Bronchial epithelial cell (primary cell): Measurements from ENCODE around the gene FGFR2. TPM values are rescaled to one million over a fixed set of nuclear protein-coding genes. Genes with fewer than 3 reads are reported as not detected.

Experiments
- DNase-seq: peaks from one replicate; pipeline ENCODE4 v3.0.0-alpha.2; 2010; ENCODE audit warnings: low read depth
- FAIRE-seq: peaks from 2 replicates; lab custom pipeline; 2011; peaks lifted over from hg19 to GRCh38; lab: Jason Lieb, UNC
- H3K27me3 ChIP-seq: 2 replicates; pipeline ENCODE4 v1.5.1; 2011; ENCODE audit warnings: low read length; ENCODE audit not compliant: control insufficient read depth, insufficient read depth
- H3K36me3 ChIP-seq: 2 replicates; pipeline ENCODE4 v1.5.1; 2011; ENCODE audit warnings: low read length; ENCODE audit not compliant: control insufficient read depth, insufficient read depth
- H3K4me3 ChIP-seq: 2 replicates; pipeline ENCODE4 v1.5.1; 2011; ENCODE audit warnings: mild to moderate bottlenecking, low read depth, low read length, control low read depth
- total RNA-seq: library from RNA; depleted of rRNA; stranded (reverse); fragments of >200 nt; gene quantifications from 2 replicates; pipeline ENCODE4 v1.2.1, GENCODE V29; 2014
- TF ChIP-seq, protein P1 (sequence below): IDR thresholded peaks from 2 replicates; pipeline ENCODE4 v1.5.1; 2011; ENCODE audit warnings: mild to moderate bottlenecking, moderate library complexity, low read length, control low read depth, inconsistent platforms; ENCODE audit not compliant: insufficient read depth, severe bottlenecking

The FGFR2 gene
- total RNA-seq, 1 donor from 2014 or later = 16.8 TPM

DNA sequence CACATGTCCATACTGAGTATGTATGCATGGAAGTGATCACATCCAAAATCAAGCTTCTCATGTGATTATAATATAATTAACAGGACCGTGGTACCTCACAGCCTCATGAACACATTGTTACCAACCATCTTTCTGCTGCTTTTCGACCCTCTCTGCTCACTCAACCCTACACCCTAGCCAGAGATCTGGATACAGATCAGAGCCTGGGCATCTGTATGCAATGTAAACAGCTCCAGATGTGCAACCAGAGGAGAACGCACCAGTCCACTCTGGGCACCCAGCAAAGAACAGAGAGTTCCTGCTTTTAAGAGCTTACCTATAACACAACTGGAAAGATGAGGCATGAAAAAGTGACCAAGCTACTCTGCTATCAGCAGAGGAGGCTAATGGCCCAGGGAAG, 145.1 kb downstream of the FGFR2 start:
- Histone ChIP-seq H3K36me3 (no peaks in the 10 kb centered on the region), H3K27me3 (no peaks in the 10 kb centered on the region), H3K4me3 (no peak overlapping the region)
- TF ChIP-seq, protein P1, sequence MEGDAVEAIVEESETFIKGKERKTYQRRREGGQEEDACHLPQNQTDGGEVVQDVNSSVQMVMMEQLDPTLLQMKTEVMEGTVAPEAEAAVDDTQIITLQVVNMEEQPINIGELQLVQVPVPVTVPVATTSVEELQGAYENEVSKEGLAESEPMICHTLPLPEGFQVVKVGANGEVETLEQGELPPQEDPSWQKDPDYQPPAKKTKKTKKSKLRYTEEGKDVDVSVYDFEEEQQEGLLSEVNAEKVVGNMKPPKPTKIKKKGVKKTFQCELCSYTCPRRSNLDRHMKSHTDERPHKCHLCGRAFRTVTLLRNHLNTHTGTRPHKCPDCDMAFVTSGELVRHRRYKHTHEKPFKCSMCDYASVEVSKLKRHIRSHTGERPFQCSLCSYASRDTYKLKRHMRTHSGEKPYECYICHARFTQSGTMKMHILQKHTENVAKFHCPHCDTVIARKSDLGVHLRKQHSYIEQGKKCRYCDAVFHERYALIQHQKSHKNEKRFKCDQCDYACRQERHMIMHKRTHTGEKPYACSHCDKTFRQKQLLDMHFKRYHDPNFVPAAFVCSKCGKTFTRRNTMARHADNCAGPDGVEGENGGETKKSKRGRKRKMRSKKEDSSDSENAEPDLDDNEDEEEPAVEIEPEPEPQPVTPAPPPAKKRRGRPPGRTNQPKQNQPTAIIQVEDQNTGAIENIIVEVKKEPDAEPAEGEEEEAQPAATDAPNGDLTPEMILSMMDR = no peak
- DNase-seq (no peak), FAIRE-seq (no peak)

DNA sequence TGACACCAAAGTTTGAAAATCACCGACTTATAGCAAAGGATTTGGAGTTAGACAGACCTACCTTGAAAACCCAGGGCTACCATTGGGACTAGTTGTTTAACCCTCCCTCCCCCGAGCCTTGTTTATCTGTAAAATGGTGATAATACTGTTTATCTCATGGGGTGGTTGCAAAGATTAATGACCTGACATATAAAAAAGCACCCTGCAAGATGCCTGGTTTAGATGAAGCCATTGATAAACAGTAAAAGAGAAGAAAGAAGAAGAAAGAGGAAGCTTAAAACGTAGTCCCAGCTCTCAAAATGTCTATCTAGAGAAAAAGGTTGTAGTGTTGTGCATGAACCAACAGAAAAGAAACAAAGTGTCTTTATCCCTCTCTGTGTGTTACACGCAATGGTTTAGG, 145.7 kb downstream of the FGFR2 start:
- no peaks in the 10 kb centered on the region for H3K27me3 ChIP-seq
- FAIRE-seq (no peak), DNase-seq (no peak)
- TF ChIP-seq, protein P1 = no peak
- H3K4me3 ChIP-seq = no peak overlapping the region
- no peaks in the 10 kb centered on the region for H3K36me3 ChIP-seq

DNA sequence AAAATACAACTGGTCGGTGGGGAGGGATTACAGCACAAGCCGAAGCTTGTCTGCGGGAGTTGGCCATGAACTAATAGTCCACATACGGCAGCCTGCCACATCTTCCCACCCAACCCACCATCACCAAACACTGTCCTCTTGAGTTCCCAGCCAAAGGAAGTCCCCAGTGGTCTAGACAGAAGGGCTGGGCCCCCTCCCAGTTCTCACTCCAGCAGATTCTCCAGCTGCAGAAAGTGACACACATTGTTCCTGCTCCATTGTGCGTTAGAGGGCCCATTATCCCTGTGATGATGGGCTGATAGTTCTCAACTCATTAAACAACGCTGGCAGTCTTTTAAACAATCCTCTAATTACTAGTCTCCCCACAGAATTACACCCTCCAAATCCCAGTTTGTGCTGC, 148.0 kb downstream of the FGFR2 start:
- DNase-seq (no peak), FAIRE-seq (no peak)
- Histone ChIP-seq H3K36me3 (no peaks in the 10 kb centered on the region), H3K27me3 (no peaks in the 10 kb centered on the region), H3K4me3 (no peak overlapping the region)
- TF ChIP-seq, protein P1 = no peak

DNA sequence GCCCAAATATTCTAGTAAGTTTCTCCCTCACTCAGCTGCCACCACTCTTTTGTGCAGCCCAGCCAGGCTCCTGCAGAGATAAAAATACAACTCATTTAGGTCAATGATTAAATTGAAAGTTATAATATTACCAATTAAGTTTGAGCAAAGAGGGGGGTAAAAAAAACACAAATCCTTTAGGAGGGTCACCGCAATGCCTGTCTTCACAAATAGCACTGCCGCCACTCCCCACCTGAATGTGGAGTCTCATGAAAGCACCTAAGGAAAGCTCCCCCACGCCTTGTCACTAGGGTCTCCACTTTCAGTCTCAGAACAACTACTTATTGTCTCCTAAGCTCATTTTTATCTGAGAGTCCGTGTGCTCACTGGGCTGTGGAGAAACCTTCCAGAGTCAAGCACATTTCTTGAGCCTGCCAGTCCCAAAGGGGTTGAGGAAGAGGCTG, 148.7 kb downstream of the FGFR2 start:
- TF ChIP-seq, protein P1 = no peak
- H3K4me3 ChIP-seq = no peak overlapping the region
- FAIRE-seq = no peak
- DNase-seq = no peak
- no peaks in the 10 kb centered on the region for H3K36me3 ChIP-seq
- H3K27me3 ChIP-seq = no peaks in the 10 kb centered on the region

DNA sequence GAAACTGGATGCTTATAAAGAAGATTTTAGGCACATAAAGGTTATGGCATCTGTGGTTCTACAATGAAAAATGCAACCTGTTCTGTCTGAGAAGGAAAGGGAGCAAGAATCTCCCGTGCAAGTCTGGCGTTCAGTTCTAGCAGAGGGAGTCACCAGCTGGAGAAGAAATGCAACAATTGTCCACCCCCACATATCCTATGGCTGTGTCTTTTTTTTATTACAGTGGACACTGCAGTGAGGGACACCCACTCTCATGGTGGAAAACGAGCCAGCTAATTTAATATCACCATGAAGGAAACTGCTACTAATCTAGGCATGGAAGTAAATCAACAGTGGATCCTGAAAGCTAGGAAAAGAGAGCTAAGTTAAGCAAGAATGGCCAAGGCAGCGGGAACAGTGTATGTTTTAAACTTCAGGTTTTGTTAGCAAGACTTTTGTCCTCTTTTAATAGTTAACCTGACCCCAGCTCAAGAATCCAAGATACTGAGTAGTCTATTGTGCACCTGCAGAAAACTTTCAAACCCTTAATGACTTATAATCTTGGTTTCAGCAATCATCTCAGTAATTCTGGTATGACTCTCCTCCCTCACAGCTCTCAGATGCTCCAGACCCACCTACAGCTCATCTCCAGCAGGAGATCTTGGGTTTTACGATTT, 149.3 kb downstream of the FGFR2 start:
- FAIRE-seq (no peak), DNase-seq (no peak)
- Histone ChIP-seq H3K4me3 (no peak overlapping the region), H3K36me3 (no peaks in the 10 kb centered on the region), H3K27me3 (no peaks in the 10 kb centered on the region)
- TF ChIP-seq, protein P1 = no peak
